DMS53 treated with DMSO at 0.1 percent for 48 hours (cell line): ENCODE data around the gene HIPK2.

ENCODE experiments used
- DNase-seq: peaks from one replicate; lab custom pipeline; 2025; ENCODE audit not compliant: unreplicated experiment; lab: John Stamatoyannopoulos, UW

Gene HIPK2

GRCh38 chr7:139596626-139597025, 181.2 kb downstream of the HIPK2 start:
- DNase-seq, result no peak

GRCh38 chr7:139595806-139596205, 182.0 kb downstream of the HIPK2 start:
- no peak for DNase-seq

- DNase-seq, result no peak
Observed at GRCh38 chr7:139594911-139595476, 182.8 kb downstream of the HIPK2 start.

- DNase-seq, result no peak
Observed at GRCh38 chr7:139594090-139594489, 183.7 kb downstream of the HIPK2 start.

GRCh38 chr7:139592801-139593461, 184.9 kb downstream of the HIPK2 start:
- no peak for DNase-seq

GRCh38 chr7:139591550-139592195, 186.1 kb downstream of the HIPK2 start:
- no peak for DNase-seq

- no peak for DNase-seq
Observed at GRCh38 chr7:139589474-139589873, 188.3 kb downstream of the HIPK2 start.

- DNase-seq, result no peak
Observed at GRCh38 chr7:139588632-139589031, 189.2 kb downstream of the HIPK2 start.

GRCh38 chr7:139587535-139587934, 190.3 kb downstream of the HIPK2 start:
- no peak for DNase-seq

GRCh38 chr7:139586286-139586685, 191.5 kb downstream of the HIPK2 start:
- no peak for DNase-seq

- DNase-seq, result no peak
Observed at GRCh38 chr7:139585042-139585441, 192.8 kb downstream of the HIPK2 start.

GRCh38 chr7:139583826-139584553, 193.8 kb downstream of the HIPK2 start:
- DNase-seq, result no peak

GRCh38 chr7:139582671-139583155, 195.1 kb downstream of the HIPK2 start:
- DNase-seq, result no peak

GRCh38 chr7:139582130-139582650, 195.6 kb downstream of the HIPK2 start:
- no peak for DNase-seq

- no peak for DNase-seq
Observed at GRCh38 chr7:139580435-139580834, 197.4 kb downstream of the HIPK2 start.

GRCh38 chr7:139576179-139576973, 201.4 kb downstream of the HIPK2 start:
- no peak for DNase-seq

- no peak for DNase-seq
Observed at GRCh38 chr7:139575338-139575680, 202.5 kb downstream of the HIPK2 start.

- DNase-seq, result no peak
Observed at GRCh38 chr7:139574618-139575337, 203.0 kb downstream of the HIPK2 start.

- no peak for DNase-seq
Observed at GRCh38 chr7:139573871-139574270, 203.9 kb downstream of the HIPK2 start.
